Measurements from ENCODE around the gene BACH2. TPM values are rescaled to one million over a fixed set of nuclear protein-coding genes. Genes with fewer than 3 reads are reported as not detected.

BACH2 gene
- total and polyA plus RNA-seq, 2 of the 8 experiments (the other 6 are each of a cell fraction or from before 2014, with no cell fraction given) = 1.9 to 5.9 TPM

- TF ChIP-seq ATF2 (IDR thresholded peaks at IDR 0.05; ENCODE audit: low read length) = no peak
These were observed 11.6 kb downstream of the BACH2 start (continued) for GRCh38 chr6:90285042-90285481.
